Stimulated activated CD8-positive, alpha-beta memory T cell treated with anti-CD3 and anti-CD28 coated beads, Interleukin-15, amount 100 ng/mL, for 24 hours (primary cell): ENCODE results near the gene EDIL3.

ENCODE experiments used
- DNase-seq: peaks from one replicate; pipeline ENCODE4 v3.0.0-alpha.2; 2020; ENCODE audit warnings: low read depth

EDIL3 gene, protein sequence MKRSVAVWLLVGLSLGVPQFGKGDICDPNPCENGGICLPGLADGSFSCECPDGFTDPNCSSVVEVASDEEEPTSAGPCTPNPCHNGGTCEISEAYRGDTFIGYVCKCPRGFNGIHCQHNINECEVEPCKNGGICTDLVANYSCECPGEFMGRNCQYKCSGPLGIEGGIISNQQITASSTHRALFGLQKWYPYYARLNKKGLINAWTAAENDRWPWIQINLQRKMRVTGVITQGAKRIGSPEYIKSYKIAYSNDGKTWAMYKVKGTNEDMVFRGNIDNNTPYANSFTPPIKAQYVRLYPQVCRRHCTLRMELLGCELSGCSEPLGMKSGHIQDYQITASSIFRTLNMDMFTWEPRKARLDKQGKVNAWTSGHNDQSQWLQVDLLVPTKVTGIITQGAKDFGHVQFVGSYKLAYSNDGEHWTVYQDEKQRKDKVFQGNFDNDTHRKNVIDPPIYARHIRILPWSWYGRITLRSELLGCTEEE

DNA sequence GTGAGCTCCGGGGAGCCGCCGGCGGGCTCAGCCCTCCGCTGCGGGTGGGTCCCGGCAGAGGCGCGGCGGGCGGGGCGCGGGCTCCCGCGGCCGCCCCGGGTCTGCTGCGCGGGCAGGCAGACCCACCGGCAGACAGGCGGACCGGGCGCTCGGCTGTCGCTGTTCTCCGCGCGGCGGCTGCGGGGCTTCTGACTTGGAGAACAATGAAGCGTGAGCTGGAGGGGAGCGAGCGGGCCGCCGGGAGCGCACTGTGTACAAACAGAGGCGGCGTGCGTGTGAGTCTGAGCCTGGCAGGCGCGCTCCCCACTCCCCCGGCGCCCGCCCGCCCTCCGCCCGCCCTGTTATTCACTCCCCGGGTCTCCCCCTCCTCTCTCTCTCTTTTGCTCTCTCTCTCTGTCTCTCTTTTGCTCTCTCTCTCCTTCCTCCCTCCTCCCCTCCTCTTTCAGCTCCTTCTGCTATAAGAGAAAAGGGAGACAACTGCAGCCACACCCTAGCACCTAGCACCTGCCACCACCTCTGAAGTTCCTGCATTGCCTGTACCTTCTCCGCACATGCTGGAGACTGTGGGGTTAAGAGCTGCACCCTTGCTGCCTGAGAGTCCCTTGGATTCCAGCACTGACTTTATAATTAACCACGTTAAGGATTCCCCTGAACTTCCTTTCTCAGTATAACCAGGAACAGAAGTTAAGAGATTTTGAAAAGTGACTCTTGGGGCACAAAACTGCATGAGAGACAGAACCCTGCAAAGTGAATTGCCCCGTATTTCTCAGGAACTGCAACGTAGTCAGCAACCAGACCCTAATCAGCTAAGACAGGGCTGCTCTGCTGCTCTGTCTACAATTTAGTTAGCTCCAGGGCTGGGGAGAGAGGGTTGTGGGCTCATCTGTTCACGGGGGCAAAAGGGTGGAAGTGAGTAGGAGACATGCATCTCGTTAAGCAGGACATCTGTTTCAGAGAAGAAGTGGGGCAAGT, at the start of gene EDIL3:
Gene EDIL3, minus strand, starts transcription at position 277 of the 972 bp plus-strand sequence. CDS start 506 bp downstream, outside the sequence.
- DNase-seq: no peak

DNA sequence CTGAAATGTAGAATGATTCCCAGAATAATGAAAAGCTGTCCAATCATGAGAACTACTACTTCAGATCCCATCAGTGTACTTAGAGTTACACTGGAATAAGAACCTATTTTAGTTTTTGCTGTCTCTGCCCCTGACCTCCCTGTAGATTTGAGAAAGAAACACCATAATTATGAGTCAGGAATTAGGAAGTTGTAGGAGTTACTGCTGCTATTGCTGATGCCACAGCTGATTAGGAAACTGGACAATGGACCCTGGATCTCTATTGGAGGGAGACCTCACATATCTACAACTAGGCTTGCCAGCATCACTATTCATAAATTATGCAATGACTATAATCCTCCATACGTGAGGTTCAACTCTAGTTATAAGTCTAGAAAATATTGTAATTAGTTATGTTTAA, 48.8 kb upstream of the EDIL3 start:
- DNase-seq: no peak

DNA sequence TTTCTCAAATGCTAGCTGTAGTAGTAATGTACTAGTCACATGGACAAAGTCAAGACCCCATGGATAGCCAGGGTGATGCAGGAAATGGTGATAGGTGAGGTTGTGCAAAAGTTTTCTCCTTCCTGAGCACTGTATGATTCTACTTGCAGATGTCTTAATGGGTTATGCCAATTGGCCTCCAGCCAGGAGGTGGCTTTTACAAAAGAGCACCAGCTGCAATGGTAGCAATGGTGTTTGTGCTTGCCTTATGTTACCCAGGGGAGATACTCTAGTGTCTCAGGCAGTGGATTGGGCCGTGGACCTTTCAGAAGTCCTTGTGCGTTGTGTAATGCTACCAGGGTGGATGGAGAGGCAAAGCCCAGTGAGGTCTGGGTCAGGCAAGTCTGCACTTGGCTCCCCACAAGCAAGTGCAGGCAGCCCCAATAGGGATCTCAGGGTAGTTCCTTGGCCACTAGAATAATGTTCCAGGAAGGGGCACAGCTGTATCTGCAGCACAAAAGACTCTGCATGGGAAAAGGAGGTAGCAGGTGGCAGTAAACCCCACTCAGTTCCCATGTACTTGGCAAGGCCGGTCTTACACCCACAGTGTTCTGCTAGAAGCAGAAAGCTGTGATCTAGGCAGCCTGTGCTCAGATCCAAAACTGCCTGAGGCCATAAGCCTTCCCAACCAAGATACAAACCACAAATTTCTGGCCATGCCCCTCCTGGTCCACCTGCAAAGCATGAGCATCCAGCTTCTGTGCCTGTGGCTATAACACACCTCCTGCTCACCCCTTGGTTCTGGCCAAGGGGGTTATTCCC, 46.4 kb upstream of the EDIL3 start:
- DNase-seq: no peak

DNA sequence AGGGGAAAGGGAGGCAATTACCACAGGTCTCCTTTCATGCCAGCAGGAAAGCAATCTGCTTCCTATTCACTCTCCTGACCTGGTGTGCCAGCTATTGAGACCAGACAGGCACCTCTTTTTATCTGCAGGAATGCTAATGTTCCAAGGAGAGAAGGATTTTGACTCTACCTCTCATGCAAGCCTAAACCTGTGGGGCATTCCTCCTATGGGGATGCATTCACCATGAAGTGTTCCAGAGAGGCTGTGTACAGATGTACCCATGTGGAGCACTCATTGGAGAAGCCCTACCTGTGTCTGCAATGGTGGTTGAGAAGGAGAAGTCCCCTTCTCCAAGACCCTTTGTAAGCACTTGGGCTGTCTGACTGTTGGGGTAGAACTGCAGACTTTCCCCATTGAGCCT, 45.4 kb upstream of the EDIL3 start:
- DNase-seq: no peak

DNA sequence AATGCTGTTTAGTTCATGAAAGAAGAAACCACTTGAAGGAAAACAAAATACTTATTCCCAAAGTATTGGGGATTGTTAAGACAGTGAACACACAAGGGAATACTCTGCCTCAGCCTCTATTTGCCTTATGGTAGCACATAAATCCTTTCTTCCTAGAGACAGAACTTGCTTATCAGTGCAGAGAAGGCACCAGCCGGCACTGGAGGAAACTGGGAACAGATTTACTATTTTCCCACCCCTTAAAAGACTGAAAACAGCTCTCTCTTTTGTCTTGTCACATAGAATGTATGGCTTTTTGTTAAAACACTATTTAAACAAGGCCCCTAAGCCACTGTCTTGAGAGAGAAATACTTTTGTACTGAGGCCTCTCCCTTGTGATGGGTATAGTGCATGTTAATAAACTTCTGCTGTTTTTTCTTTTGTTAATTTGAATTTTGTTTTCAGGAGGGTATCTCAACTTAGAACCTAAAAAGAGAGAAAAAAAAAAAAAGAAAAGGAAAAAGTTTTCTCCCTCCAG, 40.7 kb upstream of the EDIL3 start:
- DNase-seq: no peak

DNA sequence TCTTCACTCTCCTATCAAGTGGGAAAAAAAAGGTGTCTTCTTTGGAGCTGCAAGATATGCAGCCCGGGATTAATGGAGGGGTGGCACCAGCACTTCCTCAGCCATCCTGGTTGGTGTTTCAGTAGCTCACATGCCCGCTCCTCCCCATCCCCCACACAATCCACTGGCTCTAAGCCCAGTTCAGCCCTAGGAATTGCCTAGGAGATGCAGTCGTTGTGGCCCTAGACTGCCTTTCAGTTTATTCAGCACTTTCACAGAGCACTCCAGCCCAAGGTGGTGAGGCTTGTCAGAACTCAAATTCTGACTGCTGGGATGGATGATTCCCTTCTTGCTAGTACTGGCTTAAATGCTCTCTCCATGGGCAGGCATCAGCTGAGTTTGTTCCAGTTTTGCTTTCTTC, 35.1 kb upstream of the EDIL3 start:
- DNase-seq: no peak

DNA sequence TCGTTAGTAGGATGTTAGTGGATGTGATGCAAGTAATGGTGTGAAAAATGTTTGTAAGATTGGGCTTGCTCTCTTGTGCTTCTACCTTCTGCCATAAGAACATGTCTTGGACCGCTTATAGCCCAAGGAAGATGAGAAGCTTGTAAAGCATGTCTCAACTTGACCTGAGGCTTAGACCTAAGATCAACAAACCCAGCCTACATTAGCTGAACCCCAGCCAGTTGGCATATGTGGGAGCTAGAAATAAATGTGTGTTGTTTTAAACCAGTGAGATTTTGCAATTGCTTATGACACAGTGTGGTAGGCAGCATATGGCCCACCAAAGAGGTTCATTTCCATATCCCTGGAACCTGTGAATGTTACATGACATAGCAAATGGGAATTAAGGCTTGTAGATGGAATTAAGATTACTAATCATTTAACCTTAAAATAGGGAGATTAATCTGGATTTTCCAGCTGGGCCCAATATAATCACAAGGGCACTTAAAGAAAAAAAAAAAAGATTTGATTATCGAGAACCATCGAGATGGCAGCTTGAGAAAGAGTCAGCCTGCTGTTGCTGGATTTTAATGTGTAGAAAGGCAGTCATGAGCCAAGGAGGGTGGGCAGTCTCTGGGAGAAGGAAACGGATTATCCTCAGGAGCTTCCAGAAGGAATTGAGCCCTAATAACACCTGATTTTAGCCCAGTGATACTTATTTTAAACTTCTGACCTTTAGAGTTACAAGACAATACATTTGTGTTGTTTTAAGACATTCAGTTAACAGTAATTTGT, 27.3 kb upstream of the EDIL3 start:
- no peak for DNase-seq

DNA sequence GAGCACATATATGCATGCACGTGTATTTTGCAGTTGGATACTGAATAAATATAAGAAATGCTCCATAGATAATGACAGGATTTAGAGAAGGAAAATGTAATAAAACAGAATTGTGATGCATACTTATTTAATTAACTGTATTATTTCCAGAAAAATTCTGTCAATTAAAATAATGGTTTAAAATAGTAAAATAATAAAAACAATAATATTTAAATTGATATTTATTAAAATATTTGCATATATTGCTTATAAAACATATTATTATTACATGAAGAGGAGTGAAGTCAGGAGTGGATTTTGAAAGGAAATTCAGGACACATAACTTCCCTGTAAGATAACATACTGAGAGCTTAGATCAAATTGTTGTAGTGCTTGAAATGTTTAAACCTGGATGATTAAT, 21.4 kb upstream of the EDIL3 start:
- DNase-seq: no peak

DNA sequence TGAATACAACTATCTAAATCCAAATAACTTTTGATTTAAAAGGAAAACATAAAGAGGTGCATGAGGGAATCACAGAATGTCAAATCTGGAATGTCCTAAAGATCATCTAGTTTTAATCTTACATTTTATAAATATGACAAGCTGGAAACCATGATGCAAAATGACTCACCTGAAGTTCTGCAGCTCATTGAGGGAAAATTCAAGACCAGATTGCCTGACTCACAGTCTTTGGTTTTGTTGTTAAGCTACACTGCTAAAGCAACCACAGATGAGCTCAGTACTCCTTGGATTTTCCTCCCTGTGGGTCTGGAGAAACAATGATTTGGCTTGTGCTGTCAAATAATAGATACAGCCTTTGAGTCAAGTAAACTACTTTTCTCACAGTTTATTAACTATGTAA, 19.1 kb upstream of the EDIL3 start:
- DNase-seq: no peak

DNA sequence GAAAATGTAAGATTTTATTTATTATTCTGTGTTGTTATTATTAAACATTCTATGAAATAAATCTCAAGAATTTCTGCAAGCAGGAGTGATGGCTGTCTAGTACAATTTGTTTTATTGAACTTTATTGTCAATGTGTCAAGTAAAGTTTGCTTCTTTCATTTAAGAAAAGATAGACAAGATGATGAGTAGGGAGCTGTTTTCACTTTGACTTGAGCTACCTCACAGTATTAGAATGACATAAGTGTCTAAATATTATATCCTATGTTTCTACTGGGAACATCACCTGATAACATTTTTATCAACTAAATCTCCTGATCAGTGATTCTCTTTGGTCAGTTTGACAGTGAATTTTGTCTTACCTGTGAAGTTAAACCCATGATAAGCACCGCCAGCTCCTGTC, 12.7 kb upstream of the EDIL3 start:
- no peak for DNase-seq

DNA sequence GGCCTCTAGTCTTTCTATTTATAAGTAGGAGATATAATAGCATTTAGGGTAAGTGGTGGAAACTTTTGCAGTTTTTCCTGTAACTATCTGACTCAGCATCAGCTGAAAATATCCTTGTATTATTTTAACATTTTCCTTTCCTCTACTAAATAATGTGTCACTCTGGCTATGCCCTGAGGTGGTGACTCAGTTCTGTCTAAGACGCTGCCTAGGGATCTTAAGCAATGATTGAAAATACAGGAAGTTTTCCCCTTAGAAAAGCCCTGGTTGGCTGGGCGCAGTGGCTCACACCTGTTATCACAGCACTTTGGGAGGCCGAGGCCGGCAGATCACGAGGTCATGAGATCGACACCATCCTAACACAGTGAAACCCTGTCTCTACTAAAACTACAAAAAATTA, 9.3 kb upstream of the EDIL3 start:
- DNase-seq: no peak

DNA sequence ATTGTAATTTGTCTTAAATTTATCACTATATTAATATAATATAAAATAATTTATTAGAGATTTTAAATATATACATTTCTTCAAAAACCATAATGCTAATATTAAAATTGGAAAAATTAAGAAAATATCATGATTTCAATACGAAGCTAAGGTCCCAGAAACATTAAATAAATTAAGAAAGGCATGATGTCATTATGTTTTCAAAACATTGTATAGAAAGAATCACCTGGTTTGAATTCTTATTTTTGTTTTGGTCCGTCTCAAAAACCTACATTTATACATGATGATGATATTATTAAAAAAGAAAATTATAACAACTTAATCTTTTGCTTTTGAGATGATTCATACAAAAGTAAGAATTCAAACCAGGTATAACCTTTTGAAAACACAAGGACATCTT, 8.2 kb upstream of the EDIL3 start:
- DNase-seq: no peak

DNA sequence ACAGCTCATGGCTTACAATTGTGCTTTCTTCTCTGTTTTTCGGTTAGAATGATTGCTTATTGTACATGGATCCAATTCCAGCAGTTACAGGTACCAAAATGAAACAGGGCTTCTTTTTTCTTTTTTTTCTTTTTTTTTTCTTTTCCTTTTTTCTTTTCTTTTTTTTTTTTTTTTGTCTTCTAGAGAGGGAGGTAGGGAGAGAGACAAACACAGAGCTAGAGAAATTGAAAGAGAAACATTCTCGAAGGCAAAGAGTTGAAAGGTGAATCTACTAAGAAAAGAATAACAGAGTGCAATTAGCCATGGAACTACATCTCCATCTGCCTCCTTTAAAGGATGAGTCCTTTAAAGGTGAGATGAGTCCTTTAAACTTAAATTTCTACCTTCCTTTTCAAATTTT, 1.0 kb upstream of the EDIL3 start:
- no peak for DNase-seq

DNA sequence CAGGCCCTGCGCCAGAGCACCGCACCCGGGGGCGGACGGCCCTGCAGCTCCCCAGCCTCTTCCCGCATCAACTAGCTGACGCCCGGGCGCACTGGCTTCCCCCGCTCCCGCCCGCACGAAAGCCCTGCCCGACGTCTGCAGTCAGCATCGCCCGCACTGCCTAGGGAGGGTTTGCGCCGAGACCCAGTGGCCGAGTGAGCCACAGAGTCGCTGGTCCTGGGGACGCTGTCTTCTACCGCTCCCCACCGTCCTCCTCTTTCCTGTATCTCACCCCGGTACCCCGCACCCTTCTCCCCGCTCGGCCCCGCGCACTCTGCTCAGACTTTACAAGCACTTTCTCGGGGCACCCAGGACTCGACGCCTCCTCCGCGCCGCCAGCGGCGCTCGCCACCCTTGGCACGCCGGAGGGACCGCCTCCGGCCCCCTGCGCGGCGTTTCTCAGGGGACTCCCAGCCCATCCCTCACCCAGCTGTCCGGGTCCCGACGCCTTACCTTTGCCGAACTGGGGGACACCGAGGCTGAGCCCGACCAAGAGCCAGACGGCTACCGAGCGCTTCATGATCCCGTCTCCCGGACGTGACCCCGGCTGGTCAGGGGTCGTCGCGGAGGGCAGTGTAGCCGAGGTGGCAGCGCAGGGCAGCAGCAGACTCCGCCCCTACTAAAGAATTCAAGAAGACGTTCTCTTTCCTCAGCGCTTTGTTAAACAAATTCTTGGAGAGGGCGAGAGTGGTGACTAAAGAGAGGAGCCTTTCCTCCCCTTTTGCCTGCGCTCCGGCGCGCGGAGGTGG, 670 bp downstream of the EDIL3 start:
- DNase-seq: no peak

DNA sequence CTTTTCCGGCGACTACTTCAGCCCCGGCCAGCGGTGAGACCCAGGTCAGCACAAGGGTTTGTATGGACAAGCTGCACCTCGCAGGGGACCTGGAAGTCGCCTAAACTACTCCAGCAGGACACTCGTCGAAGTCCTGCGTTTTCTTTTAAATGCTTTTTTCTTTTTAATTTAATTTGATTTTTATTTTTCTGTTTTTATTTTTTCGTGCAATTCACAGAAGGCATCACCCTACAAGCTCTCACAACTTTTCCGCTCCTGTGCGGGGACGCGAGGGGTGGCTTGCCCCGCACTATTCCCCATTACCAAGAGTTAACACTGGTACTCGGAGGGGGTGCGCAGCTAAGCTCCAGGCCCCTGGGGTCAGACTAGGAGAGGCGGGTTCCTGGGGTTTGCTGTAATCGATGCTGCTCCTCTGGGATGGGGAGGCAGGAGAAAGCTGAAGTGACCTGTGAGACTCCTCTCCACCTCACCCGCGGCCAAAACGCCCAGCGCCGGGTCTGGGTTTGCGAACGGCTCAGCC, 1.3 kb downstream of the EDIL3 start:
- DNase-seq: no peak

DNA sequence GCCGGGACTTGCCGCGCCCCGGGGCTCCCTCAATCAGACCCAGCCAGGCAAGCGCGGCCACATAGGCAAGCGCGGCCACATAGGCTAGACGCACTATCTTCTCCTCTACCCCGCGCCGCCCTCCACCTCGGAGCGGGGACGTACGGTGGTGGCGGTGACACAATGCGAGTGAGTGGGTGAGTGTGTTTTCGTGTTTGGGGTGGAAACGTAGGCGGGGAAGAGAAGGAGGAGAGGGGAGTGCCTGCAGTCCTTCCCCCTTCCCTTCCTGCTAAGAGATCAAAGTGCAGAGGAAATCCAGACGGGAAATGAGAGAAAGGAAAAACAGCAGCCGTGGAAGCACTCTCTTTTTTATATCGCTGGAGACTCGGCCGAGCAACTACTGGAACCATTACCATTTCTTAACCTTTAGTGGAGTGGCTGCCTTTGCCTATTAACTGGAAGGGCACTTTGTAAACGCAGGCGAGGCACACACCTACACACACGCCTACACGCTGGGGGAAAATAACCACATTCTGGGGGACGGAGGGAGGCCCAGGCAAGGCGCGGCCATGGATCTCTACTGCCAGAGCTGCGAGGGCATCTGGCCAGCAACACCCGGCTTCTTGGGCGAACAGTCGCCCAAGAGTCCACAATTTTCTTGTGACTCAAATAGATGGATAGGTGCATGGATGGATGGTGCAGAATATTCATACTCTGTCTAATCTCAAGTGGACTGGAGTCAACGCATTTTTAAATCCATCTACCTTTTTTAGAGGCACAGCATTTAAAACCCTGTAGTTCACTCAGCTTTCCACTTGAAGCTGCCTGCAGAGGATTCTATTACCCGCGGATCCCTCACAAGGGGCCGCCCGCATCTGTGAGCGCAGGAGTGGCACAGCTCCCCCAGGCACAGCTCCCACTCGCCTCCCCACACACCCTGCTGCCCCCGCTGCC, 2.1 kb downstream of the EDIL3 start:
- no peak for DNase-seq

DNA sequence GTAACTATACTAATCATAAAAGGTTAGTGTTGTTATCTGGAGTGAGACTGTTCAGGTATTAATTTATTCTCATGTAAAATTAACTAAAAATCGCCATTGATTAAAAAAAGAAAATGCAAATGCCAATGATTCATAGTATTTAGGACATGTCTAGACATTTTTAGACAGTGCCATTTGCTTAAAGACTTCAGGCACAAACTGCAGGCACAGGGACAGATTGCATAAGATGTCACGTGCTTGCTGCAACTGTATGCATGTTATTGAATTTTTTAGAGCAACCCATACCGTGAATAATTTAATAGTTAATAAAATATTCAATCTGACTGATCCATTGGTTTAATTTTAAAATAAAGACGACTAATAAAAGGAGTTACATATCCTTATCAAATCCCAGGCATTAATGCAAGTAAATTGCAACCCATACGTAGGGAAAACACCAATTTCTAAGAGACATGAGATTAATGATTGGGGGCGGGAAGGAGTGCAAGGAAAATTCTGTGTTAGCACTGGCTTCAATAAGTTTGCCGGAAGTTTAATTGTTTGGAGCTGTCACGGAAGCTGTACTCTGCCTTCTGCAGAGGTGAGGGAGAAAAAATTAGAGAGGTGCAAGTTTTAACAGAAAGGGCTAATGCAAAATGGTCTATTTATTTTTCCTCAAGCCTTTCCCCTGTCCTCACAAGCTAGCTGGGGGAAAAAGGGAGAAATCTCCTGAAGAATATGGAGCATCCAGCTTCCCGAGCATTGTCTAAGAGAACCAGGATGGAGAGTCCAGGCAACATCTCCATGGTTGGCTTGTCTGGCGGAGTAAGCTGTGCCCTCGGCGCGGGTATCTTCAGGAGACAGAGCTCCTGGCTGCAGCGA, 2.9 kb downstream of the EDIL3 start:
- no peak for DNase-seq

DNA sequence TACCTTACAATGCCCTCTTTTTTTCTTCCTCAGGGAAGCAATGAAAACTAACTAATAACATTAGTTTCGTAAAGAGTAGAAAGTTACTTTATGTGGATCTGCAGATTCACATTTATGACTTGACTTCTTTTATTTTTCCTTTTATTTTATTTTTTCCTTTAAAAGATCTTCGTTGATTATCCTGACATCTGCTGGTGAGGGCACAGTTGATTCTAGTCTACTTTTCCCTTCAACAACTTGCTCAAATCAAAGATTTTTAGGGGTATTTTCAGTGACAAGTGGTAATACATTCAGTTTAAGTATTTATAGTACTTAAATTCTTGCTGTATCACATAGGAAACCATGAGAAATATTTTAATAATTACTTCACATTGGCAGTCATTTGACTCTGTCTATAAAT, 4.9 kb downstream of the EDIL3 start:
- DNase-seq: no peak
